Right ventricle myocardium inferior (tissue), 1 donor: ENCODE measurements around the gene ADCY1. TPM values are rescaled to one million over a fixed set of nuclear protein-coding genes. Genes with fewer than 3 reads are reported as not detected.

Source experiments
- ATAC-seq: fragments of 200-7000 bp; cut with Tn5 transposase; one replicate; pipeline ENCODE4 v1.9.1; 2020; ENCODE audit warnings: mild to moderate bottlenecking, moderate library complexity
- DNase-seq: peaks from one replicate; pipeline ENCODE4 v3.0.0; 2021; ENCODE audit errors: missing footprints
- intact Hi-C: fragments of 100-400 bp; cut with DNase I; formaldehyde crosslinking; loops from one replicate; pipeline ENCODE4 v1.11.0; 2022
- total RNA-seq: library from RNA; stranded (reverse); fragmentation: NEBNext Ultra II Directional; extraction: Animal tissue kit (Norgen Biotek cat#: 25700); gene quantifications from one replicate; pipeline ENCODE4 v1.2.1, GENCODE V29; 2021
- donor health status: DM: no; HTN: yes; CAD: no; lungs with severe emphysema.

Gene ADCY1
- total RNA-seq, 1 donor from 2014 or later: 5.9 TPM

GRCh38 chr7:45646207-45646821 lies 72.1 kb downstream of the ADCY1 start:
- no peak for ATAC-seq
- DNase-seq: no peak
- intact Hi-C loops: no loop called here

- ATAC-seq (no peak), DNase-seq (no peak)
- intact Hi-C loops: no loop called here
Measured at GRCh38 chr7:45646996-45647825, 73.0 kb downstream of the ADCY1 start.

GRCh38 chr7:45647967-45648670 lies 74.0 kb downstream of the ADCY1 start:
- ATAC-seq: no peak

GRCh38 chr7:45648671-45648995 lies 74.5 kb downstream of the ADCY1 start:
- no peak for ATAC-seq
- DNase-seq: no peak
- intact Hi-C loops: no loop called here

More at GRCh38 chr7:45647967-45648670, 74.0 kb downstream of the ADCY1 start:
- intact Hi-C loops: no loop called here
- no peak for DNase-seq

GRCh38 chr7:45649560-45650346 lies 75.6 kb downstream of the ADCY1 start:
- intact Hi-C loops: no loop called here
- no peak for DNase-seq
- no peak for ATAC-seq

- intact Hi-C loops: no loop called here
- DNase-seq: no peak
- no peak for ATAC-seq
Measured at GRCh38 chr7:45650404-45651394, 76.5 kb downstream of the ADCY1 start.

GRCh38 chr7:45651540-45651939 lies 77.4 kb downstream of the ADCY1 start:
- intact Hi-C loops: no loop called here

GRCh38 chr7:45652630-45653029 lies 78.5 kb downstream of the ADCY1 start:
- ATAC-seq: no peak
- no peak for DNase-seq
- intact Hi-C loops: no loop called here

More at GRCh38 chr7:45651540-45651939, 77.4 kb downstream of the ADCY1 start:
- no peak for ATAC-seq
- DNase-seq: no peak

GRCh38 chr7:45653209-45653907 lies 79.2 kb downstream of the ADCY1 start:
- intact Hi-C loops: no loop called here

GRCh38 chr7:45654341-45654740 lies 80.2 kb downstream of the ADCY1 start:
- ATAC-seq: no peak
- intact Hi-C loops: no loop called here
- no peak for DNase-seq

More at GRCh38 chr7:45653209-45653907, 79.2 kb downstream of the ADCY1 start:
- no peak for ATAC-seq
- no peak for DNase-seq

GRCh38 chr7:45655539-45655938 lies 81.4 kb downstream of the ADCY1 start:
- DNase-seq (no peak), ATAC-seq (no peak)
- intact Hi-C loops: no loop called here

- intact Hi-C loops: no loop called here
- ATAC-seq (no peak), DNase-seq (no peak)
Measured at GRCh38 chr7:45656431-45656830, 82.3 kb downstream of the ADCY1 start.

GRCh38 chr7:45657136-45657889 lies 83.1 kb downstream of the ADCY1 start:
- ATAC-seq: no peak
- intact Hi-C loops: no loop called here
- DNase-seq: no peak

GRCh38 chr7:45657890-45658715 lies 83.9 kb downstream of the ADCY1 start:
- no peak for ATAC-seq
- DNase-seq: no peak
- intact Hi-C loops: no loop called here

GRCh38 chr7:45658716-45659495 lies 84.7 kb downstream of the ADCY1 start:
- ATAC-seq: no peak
- intact Hi-C loops: no loop called here
- DNase-seq: no peak
